HG02840 (cell line): ENCODE data around the gene LHX6.
A peak's percentile ranks its signal among the peaks of the same experiment; 100 is the strongest.

ENCODE experiments used
- ATAC-seq: cut with Tn5 transposase; IDR thresholded peaks from one replicate; pipeline ENCODE4 v1.9.1; 2021; ENCODE audit warnings: mild to moderate bottlenecking, moderate library complexity, moderate number of reproducible peaks; ENCODE audit not compliant: unreplicated experiment, low FRiP score

Gene LHX6

DNA sequence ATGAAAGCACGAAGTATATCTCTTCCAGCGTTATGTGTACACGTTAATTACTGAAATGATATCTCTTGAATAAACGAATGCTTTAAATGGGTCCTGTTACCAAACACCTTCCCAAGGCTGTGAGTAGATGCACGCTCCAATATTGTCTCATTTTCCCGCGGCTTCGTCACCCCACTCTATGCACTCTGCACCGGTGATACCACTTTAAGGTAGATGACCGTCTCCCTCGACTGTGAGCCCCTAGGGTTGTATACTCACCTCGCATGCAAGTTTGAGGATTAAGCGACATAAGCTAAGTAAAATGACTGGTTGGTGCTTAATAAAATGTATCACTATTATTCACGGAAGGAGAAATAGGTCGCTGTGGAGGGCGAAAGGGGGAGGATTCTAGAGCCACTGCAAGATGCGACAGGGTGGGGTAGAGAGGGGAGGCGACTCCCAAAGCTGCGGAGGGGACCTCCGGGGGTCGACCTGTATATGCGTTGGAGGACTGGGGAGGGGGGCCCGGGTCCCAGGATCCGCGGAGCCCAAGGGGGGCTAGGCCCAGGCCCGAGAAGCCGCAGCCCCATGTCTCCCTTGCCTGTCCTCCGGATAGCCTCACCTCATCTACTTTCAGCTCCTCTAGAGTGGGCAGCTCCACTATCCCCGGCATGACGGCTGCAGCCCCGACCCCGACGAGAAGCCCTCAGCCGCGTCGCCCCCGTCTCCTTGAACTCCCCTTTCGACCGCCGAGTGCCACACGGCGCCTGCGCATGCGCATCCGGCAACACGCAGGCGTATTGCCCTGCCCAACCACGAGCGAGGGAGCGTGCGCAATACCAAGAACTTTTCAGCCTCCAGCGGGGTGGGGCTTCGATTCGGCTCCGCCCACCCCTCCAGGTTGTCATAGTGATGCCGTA is 69.5 kb downstream of the LHX6 start, which contains the start of the genes MORN5 and NDUFA8:
TSS of gene MORN5 (plus strand) at position 883 of the 899 bp plus-strand sequence. CDS start 65 bp downstream, outside the sequence.
TSS of gene NDUFA8 (minus strand) at position 754 of the 899 bp plus-strand sequence. CDS start at position 652, 102 bp downstream.
- peak; percentile 91 for ATAC-seq

DNA sequence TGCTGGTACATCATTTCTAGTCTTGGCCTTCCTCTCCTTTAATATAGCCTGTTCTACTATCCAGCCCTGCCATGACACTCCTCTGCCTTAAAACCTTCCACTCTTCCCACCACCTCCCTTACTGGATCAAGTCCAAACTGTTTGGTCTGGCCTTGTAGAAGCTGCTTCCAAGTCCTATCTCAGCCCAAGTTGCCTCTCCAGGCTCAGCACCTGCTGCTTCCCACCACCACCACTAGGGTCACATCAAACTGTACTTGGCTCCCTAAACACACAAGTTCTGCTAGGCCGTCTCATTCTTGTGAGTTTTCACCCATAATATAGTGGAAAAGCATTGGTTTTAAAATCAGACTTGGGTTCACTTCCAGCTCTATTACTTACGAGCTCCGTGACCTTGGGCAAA is 70.6 kb downstream of the LHX6 start:
- no peak for ATAC-seq

DNA sequence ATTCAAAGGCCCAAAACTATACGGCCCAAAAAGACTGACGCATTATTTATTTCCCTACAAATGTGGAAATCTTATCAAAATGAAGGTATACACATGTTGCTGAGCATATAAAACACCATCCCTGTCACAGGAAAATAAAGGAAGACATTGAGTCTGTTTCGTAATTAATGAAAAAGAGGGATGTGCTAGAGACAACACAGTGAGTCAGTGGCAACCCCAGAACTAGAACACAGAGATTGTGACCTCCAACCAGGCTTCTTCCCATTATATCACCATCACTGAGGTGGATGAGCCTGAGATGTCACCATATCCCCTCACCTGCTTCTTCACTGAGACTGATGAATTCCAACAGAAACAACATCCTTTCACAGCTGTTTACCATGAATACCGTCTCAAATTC is 73.0 kb downstream of the LHX6 start:
- ATAC-seq, result no peak
